NCI-H774 (cell line): ENCODE measurements around the gene TMEM86B.
A peak's percentile ranks its signal among the peaks of the same experiment; 100 is the strongest.

Source experiments
- DNase-seq: peaks from one replicate; lab custom pipeline; 2025; lab: John Stamatoyannopoulos, UW

The TMEM86B gene

GRCh38 chr19:55228403-55229031 is at the start of gene TMEM86B:
Gene TMEM86B, minus strand, starts transcription at chr19:55228763. Its CDS starts 22 bp downstream, at chr19:55228741.
- DNase-seq: no peak

DNA sequence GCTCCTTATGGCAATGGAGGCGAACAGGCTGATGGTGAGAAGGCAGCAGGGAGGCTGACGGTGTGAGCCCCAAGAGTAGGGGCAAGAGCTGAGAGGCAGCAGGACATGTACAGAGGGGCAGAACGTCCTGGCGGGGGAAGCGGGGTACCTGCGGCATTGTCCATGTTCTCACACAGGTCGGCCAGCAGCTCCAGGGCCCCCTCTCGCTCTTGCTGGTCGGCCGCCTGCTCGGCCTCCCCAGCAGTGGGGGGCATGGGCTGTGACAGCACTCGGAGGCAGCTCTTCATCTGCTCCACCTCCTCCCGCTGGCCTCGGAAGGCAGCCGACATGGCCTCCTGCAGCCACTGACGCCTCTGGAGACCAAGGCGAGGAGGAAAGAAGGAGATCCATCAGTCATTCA is 48.9 kb upstream of the TMEM86B start:
- no peak for DNase-seq

- DNase-seq: no peak
These were observed 48.3 kb upstream of the TMEM86B start for GRCh38 chr19:55276720-55277430.

DNA sequence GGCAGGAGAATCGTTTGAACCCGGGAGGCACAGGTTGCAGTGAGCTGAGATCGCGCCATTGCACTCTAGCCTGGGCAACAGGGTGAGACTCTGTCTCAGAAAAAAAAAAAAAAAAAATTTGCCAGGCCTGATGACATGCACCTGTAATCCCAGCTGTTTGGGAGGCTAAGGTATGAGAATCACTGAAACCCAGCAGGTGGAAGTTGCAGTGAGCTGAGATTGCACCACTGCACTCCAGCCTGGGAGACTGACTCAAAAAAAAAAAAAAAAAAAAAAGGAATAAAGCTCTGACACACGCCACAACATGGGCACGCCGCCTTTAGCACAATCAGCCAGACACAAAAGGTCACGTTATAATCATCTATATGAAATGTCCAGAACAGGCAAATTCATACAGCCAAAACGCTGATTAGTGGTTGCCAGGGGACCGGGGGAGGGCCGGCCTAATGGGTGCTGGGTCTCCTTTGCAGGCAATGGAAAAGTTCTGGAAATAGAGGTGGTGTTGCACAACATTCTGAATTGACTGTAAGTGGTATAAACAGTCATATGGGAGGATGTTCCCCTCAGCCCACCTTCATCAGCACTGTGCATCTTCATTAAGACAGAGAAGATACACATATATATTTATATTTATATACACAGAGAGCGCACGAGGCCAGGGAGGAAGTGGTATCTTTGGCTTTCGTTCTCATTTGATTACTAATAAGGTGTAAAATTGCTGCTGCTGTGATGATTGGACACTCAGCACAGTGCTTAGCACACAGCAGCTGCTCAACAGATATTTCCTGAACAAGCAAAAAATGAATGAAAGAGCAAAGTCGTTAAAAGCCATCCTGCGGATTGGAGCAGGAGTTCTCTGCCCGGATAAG is 47.5 kb upstream of the TMEM86B start:
- DNase-seq: no peak

GRCh38 chr19:55273978-55274707 is 45.6 kb upstream of the TMEM86B start:
- no peak for DNase-seq

DNA sequence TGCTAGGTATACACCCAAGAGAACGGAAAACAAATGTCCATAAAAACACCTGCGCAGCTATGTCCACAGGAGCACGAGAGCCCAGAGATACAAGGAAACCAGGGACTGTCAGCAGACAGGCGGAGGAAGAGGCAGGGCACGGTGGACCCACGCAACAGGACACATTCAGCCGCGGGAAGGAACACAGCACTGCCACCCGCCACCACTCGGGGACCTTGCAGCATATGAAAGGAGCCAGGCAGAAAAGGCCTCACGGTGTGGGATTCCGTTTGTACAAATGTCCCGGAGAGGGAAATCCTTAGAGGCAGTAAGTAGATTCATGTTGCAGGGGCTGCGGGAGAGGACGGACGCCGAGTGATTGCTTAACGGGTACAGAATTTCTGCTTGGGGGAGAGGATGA is 43.6 kb upstream of the TMEM86B start:
- DNase-seq: no peak

- DNase-seq: no peak
These were observed 41.8 kb upstream of the TMEM86B start for GRCh38 chr19:55270172-55270942.

- no peak for DNase-seq
These were observed 40.7 kb upstream of the TMEM86B start for GRCh38 chr19:55269299-55269698.

GRCh38 chr19:55266840-55267239 is 38.3 kb upstream of the TMEM86B start:
- no peak for DNase-seq

- no peak for DNase-seq
These were observed 37.8 kb upstream of the TMEM86B start for GRCh38 chr19:55266404-55266803.

DNA sequence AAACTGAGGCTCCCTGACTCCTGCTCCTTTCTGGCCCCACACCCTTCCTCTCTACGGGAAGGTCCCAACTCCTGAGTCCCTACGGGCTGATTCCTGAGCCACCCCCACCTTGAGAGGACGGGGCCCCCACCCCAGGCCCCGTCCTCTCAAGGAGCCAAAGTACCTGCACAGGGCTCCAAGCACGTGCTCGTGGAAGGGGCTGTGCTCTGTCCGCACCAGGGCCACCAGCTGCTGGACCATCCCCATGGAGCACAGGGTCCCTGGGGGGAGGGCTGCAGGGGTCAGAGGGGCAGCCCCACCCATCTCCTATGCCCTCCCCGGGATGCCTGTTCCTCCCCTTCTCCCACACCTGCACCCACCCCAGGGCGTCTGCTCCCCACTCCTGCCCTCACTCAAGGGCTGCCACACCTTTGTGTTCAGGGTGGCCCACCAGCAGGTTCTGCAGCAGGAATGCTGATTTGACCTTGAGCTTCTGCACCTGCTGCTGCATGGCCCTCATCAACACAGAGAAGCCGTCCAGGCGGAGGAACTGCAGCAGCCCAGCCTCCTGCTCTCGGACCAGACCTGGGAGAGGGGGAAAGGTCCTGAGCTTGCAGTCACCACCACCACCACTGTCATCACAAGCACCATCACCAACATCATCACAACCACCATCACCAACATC is 37.3 kb upstream of the TMEM86B start:
- no peak for DNase-seq

- no peak for DNase-seq
These were observed 36.6 kb upstream of the TMEM86B start for GRCh38 chr19:55265173-55265572.

DNA sequence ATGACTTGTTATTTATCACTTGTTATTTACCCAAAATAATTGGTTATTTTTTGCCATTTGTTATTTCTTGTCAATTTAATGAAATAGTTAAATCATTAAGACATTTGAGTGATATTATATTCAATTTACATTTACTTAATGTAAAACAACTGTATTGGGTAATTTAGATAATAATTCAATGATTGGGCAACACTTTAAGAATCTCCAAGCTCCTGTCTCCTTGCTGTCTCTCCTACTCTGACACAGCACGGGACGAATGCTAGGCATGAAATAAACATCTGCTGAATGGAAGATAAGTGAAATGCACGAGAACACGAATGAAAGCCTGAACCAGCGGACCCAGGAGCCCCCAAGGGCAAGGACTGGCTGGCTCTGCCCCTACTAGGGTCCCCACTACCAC is 36.0 kb upstream of the TMEM86B start:
- no peak for DNase-seq

DNA sequence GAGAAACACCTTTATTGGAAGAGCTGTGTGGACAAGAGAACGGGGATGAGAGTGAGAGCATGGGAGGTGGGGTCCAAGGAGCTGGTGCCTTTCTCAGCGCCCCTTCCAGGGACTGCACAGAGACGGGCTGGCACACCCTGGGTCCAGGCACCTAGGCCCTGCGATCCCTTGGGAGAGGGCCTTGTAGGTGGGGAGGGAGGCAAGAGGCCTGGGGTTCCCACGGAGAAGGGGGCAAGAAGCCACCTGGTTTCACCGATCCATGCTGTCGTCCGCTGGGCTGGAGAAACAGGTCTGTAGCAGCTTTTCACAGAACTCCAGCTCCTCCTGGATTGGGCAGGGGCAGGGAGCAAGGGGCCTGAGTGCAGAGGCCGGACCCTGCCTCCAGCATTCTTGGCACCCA is 33.8 kb upstream of the TMEM86B start:
- no peak for DNase-seq

GRCh38 chr19:55261671-55262126 is 33.1 kb upstream of the TMEM86B start:
- no peak for DNase-seq

DNA sequence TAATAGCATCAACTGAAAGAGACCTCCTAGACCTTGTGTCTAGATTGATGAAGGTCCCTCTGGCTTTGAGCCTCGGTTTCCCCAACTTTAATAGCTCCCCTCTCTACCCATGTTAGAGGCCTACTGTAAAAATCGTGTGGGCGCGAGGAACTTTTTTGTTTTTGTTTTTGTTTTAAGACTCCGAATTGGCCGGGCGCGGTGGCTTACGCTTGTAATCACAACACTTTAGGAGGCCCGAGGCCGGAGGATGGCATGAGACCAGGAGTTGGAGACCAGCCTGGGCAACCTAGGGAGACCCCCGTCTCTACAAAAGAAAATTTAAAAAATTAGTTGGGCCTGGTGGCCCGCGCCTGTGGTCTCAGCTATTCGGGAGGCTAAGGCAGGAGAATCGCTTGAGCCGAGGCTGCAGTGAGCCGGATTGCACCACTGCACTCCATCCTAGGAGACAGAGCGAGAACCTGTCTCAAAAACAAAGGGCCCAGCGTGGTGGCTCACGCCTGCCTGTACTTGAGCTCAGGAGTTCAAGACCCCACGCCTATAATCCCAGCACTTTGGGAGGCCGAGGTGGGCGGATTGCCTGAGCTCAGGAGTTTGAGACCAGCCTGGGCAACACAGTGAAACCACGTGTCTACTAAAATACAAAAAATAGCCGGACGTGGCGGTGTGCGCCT is 31.1 kb upstream of the TMEM86B start:
- DNase-seq: no peak

DNA sequence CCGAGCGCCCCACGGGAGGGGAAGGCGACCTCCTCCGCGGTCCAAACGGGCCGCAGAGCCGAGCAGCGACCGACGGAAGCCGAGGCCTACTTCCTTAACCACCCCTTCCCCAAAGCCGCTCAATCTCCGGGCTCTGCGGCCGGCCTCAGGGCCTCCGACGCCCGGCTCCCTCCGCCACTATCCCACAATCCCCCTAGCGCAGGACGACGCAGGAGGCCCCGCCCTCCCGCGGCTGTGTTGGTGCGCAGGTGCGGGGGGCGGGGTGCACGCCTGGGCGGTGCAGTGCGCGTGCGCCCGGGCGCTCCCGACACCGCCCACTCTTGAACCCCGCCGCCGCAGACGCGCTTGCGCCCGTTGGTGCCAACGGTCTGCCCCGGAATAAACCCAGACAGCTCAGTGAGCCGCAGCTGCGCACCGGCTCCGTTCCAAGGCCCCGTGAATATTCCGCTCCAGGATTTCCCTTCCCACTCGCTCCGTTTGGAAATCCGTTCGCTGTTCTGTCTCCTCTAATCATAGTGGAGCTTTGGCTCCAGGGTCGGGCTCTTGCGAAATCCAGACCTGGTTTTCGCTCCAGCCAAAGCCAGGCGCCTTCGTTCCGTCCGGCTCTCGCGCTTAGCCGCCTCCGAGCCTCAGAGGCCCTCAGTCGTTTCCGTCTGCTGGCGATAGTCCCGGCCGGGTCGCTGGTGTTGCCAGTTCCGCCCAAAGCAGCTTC is 30.4 kb upstream of the TMEM86B start, which contains the start of gene PPP6R1:
PPP6R1 (minus strand) TSS at position 190 of the 712 bp plus-strand sequence. CDS start 11,914 bp downstream, outside the sequence.
- DNase-seq: peak; percentile 98

GRCh38 chr19:55258476-55258827 is 29.9 kb upstream of the TMEM86B start:
- no peak for DNase-seq
